ENCODE results near the gene MED12L. TPM values are rescaled to one million over a fixed set of nuclear protein-coding genes. Genes with fewer than 3 reads are reported as not detected.

The MED12L gene
- total and polyA plus RNA-seq, 2 donors from 2014 or later, result 0.13 to 0.82 TPM

- H3K4me1 ChIP-seq (ENCODE audit: control insufficient read depth in 2 of 3, insufficient read depth in 2 of 3, low read depth in 1 of 3, low read length in 3 of 3), result no peaks in the 10 kb centered on the region
- no peaks in the 10 kb centered on the region for H3K27me3 ChIP-seq (ENCODE audit: control insufficient read depth, insufficient read depth, low read length)
- H3K9ac ChIP-seq (ENCODE audit: low read length in 3 of 3), result no peak overlapping the region
- H3K4me3 ChIP-seq (ENCODE audit: low read length in 3 of 3), result no peak overlapping the region
- FAIRE-seq, result no peak
- no peak for TF ChIP-seq CTCF (IDR thresholded peaks at IDR 0.05; ENCODE audit: borderline replicate concordance, extremely low read depth, insufficient read depth)
- H3K27ac ChIP-seq (ENCODE audit: low read depth in 2 of 2, low read length in 2 of 2), result no peak overlapping the region
- H3K9me3 ChIP-seq (ENCODE audit: control insufficient read depth in 2 of 3, insufficient read depth in 1 of 3, low read length in 3 of 3), result peaks cover 0 to 12% (median 0%) of the 10 kb centered on the region in 3 donors
- intact Hi-C loops (cut with DNase I), result no loop called here
- no peaks in the 10 kb centered on the region for H3K36me3 ChIP-seq (ENCODE audit: control insufficient read depth in 2 of 3, insufficient read depth in 3 of 3, low read length in 3 of 3)
- peak in 1 of 5 donors; percentile 18 for DNase-seq
These were observed 394.0 kb downstream of the MED12L start for GRCh38 chr3:151479452-151479851.

DNA sequence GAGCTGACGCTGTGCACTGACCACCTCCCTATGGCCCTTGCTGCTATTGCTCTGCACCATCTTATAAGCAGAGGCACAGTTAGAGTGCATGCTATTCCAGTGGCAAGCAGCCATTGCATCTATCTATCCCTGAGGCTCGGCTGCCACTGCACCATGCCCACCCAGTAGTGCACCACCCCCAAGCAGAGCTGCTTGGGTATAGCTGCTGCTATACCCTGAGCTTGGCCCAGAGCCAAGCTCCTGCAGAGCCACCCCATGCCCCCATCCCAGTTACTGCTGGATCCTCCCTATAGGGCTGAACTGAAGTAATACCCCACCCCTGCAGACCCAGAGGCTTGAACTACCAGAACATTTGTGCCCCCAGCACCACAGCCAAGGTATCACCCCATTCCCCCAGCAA is 395.0 kb downstream of the MED12L start:
- FAIRE-seq, result no peak
- H3K9me3 ChIP-seq (ENCODE audit: control insufficient read depth in 2 of 3, insufficient read depth in 1 of 3, low read length in 3 of 3), result peaks cover 0 to 12% (median 0%) of the 10 kb centered on the region in 3 donors
- no peaks in the 10 kb centered on the region for H3K4me1 ChIP-seq (ENCODE audit: control insufficient read depth in 2 of 3, insufficient read depth in 2 of 3, low read depth in 1 of 3, low read length in 3 of 3)
- TF ChIP-seq CTCF (IDR thresholded peaks at IDR 0.05; ENCODE audit: borderline replicate concordance, extremely low read depth, insufficient read depth), result no peak
- no peaks in the 10 kb centered on the region for H3K36me3 ChIP-seq (ENCODE audit: control insufficient read depth in 2 of 3, insufficient read depth in 3 of 3, low read length in 3 of 3)
- no peaks in the 10 kb centered on the region for H3K27me3 ChIP-seq (ENCODE audit: control insufficient read depth, insufficient read depth, low read length)
- no peak overlapping the region for H3K9ac ChIP-seq (ENCODE audit: low read length in 3 of 3)
- intact Hi-C loops (cut with DNase I), result no loop called here
- peak in 1 of 5 donors; percentile 55 for DNase-seq
- H3K27ac ChIP-seq (ENCODE audit: low read depth in 2 of 2, low read length in 2 of 2), result no peak overlapping the region
- H3K4me3 ChIP-seq (ENCODE audit: low read length in 3 of 3), result no peak overlapping the region

- peaks cover 0 to 12% (median 0%) of the 10 kb centered on the region in 3 donors for H3K9me3 ChIP-seq (ENCODE audit: control insufficient read depth in 2 of 3, insufficient read depth in 1 of 3, low read length in 3 of 3)
- no peak for DNase-seq
- H3K9ac ChIP-seq (ENCODE audit: low read length in 3 of 3), result no peak overlapping the region
- H3K4me1 ChIP-seq (ENCODE audit: control insufficient read depth in 2 of 3, insufficient read depth in 2 of 3, low read depth in 1 of 3, low read length in 3 of 3), result no peaks in the 10 kb centered on the region
- intact Hi-C loops (cut with DNase I), result no loop called here
- no peaks in the 10 kb centered on the region for H3K27me3 ChIP-seq (ENCODE audit: control insufficient read depth, insufficient read depth, low read length)
- TF ChIP-seq CTCF (IDR thresholded peaks at IDR 0.05; ENCODE audit: borderline replicate concordance, extremely low read depth, insufficient read depth), result no peak
- H3K4me3 ChIP-seq (ENCODE audit: low read length in 3 of 3), result no peak overlapping the region
- no peak for FAIRE-seq
- H3K36me3 ChIP-seq (ENCODE audit: control insufficient read depth in 2 of 3, insufficient read depth in 3 of 3, low read length in 3 of 3), result no peaks in the 10 kb centered on the region
- no peak overlapping the region for H3K27ac ChIP-seq (ENCODE audit: low read depth in 2 of 2, low read length in 2 of 2)
These were observed 398.0 kb downstream of the MED12L start for GRCh38 chr3:151483488-151483887.

GRCh38 chr3:151483961-151484520 is 398.6 kb downstream of the MED12L start:
- intact Hi-C loops (cut with DNase I), result no loop called here
- Histone ChIP-seq H3K9ac (ENCODE audit: low read length in 3 of 3) (no peak overlapping the region), H3K4me1 (ENCODE audit: control insufficient read depth in 2 of 3, insufficient read depth in 2 of 3, low read depth in 1 of 3, low read length in 3 of 3) (no peaks in the 10 kb centered on the region), H3K9me3 (ENCODE audit: control insufficient read depth in 2 of 3, insufficient read depth in 1 of 3, low read length in 3 of 3) (peaks cover 0 to 12% (median 0%) of the 10 kb centered on the region in 3 donors), H3K27me3 (ENCODE audit: control insufficient read depth, insufficient read depth, low read length) (no peaks in the 10 kb centered on the region), H3K27ac (ENCODE audit: low read depth in 2 of 2, low read length in 2 of 2) (no peak overlapping the region), H3K4me3 (ENCODE audit: low read length in 3 of 3) (no peak overlapping the region), H3K36me3 (ENCODE audit: control insufficient read depth in 2 of 3, insufficient read depth in 3 of 3, low read length in 3 of 3) (no peaks in the 10 kb centered on the region)
- FAIRE-seq, result no peak
- no peak for TF ChIP-seq CTCF (IDR thresholded peaks at IDR 0.05; ENCODE audit: borderline replicate concordance, extremely low read depth, insufficient read depth)
- DNase-seq, result no peak

Data from kidney (tissue), 14 donors.